ES-I3 (cell line): ENCODE measurements around the gene TMEM273.

Source experiments
- H3K36me3 ChIP-seq: 2 replicates; pipeline ENCODE4 v1.6.1; 2013; ENCODE audit warnings: mild to moderate bottlenecking, low read length, control low read depth, moderate library complexity; ENCODE audit not compliant: insufficient read depth
- H3K4me1 ChIP-seq: 2 replicates; pipeline ENCODE4 v1.6.1; 2013; ENCODE audit warnings: mild to moderate bottlenecking, control low read depth, low read length; ENCODE audit not compliant: insufficient read depth
- H3K9ac ChIP-seq: 2 replicates; pipeline ENCODE4 v1.6.1; 2013; ENCODE audit warnings: low read depth, mild to moderate bottlenecking, low read length, moderate library complexity
- H3K9me3 ChIP-seq: 2 replicates; pipeline ENCODE4 v1.6.1; 2013; ENCODE audit warnings: mild to moderate bottlenecking, low read length, moderate library complexity; ENCODE audit not compliant: control insufficient read depth, insufficient read depth

Gene TMEM273

DNA sequence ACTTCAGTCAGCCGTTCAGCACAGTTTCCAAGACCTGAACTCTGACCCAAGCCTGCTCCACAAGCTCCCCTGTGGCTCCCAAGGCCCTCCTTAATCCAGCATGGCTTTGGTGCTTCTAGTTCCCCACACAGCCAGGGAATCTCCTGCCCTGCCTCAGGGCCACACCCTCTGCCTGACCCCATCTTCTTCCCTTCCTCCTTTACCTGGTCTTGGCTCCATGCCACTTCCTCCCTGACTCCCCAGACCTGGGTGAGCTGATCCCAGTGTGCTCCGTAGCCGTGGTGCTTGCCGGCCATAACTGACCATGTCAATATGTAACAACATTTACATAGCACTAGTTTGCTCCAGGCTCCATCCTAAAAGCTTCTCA lies 20.0 kb downstream of the TMEM273 start:
- Histone ChIP-seq H3K4me1 (no peaks in the 10 kb centered on the region), H3K36me3 (no peaks in the 10 kb centered on the region), H3K9me3 (no peaks in the 10 kb centered on the region), H3K9ac (no peak overlapping the region)

DNA sequence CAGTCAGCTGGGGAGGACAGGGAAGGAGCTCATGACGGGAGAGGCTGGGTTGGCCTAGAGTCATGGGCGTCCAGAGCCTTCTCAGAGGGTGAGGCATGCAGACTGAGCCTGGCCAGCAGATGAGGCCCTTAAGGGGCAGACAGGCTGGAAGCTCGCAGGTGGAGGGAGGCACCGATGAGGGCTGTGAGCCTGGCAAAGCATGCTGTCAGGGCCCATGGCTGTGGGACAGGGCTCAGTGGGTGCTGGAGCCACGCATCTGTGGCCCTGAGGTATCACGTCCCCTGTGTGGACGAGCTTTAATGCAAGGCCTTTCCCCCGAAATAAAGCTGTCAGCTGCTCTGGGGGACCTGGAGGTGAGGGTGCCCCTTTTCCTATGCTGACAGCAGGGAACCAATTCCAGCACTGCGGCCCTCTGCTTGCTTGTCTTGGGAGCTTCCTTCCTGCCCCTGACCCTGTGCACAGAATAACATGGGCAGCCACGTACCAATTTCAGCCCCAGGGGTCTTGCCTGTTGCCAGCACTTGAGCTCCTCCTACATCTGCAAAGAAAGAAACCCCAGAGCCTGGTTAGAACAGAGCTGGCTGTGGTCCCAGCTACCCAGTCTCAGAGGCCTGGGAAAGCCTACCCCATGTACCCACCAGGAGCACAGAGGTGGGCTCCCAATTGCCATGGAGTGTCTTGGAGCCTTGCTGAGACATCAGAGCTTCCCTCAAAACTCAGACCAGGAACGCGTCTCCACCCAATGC lies 20.6 kb downstream of the TMEM273 start:
- H3K9ac ChIP-seq = no peak overlapping the region
- H3K4me1 ChIP-seq = no peaks in the 10 kb centered on the region

DNA sequence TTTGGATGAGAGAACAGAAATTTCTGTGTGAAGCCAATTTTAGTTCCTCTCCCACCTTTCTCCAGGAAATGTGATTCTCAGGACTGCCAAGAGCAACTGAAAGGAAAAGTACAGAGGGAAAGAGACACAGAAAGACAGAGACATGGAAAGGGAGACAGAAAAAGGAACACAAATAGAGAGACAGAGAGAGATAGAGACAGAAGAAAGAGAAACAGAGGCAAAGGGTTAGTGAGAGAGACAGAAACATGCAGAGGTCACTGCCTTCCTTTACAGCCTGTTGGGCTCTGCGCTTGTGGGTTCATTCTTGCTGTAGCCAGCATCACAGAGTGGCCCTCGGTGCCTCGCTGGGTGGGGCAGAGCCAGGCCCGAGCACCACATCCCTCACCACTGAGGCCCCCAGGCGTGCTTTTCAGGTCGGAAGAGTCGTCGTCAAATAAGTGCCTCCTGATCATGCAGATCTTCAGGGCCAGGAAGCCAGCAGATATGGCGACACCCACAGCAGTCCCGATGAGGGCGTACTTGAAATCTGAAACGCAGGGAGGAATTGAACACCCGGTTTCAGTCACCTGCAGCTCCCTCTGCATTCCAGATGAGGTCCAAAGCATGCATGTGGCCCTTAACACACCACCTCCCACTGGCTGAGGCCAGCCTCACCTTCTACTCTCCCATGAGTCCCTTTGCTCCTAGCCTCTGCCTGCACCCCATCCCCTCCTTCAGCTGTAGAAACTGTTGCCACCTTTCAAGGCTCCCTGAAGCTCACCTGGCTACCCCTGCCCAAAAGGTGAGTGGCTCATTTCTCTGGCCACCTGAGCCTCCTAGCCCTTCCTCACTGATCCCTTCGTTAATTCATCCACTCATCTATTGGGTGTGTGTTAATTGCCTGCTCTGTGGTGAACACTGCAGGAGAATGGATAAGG lies 21.4 kb downstream of the TMEM273 start:
- no peak overlapping the region for H3K9ac ChIP-seq
- H3K4me1 ChIP-seq = no peaks in the 10 kb centered on the region
- H3K9me3 ChIP-seq = no peaks in the 10 kb centered on the region
- H3K36me3 ChIP-seq = no peaks in the 10 kb centered on the region

More for the DNA sequence above, 20.6 kb downstream of the TMEM273 start:
- Histone ChIP-seq H3K36me3 (no peaks in the 10 kb centered on the region), H3K9me3 (no peaks in the 10 kb centered on the region)

DNA sequence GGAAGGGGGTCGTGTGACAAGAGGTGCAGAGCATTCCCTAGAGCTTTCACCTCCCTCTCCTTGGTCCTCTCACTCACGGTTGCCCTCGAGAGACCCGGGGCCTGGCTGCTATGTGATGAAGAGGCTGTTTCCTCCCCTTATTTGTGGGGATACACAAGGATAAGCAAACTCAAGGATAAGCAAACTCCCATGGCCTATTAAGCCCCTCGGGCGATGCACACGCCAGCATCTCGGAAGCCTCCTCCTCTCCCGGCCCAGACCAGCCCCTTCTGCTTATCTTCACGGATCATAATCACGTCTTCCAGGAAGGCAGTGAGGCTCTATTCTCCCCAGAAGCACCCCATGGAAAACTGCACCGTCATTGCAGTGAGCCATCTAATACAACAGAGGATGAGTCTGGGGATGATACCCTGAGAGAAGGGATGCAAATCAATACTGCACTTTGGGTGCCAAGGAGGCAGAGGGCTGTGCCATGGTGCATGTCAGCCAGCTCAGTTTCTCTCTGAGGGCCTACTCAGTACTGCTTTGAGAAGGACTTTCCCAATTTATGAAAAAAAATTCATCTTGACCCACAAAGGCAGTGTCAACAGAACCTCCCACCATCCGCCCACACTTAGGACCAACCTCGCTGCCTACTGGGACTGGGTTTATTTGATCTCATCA lies 22.2 kb downstream of the TMEM273 start:
- Histone ChIP-seq H3K4me1 (peaks cover 4% of the 10 kb centered on the region; the same call in 1 of the 2 replicates), H3K9ac (no peak overlapping the region), H3K36me3 (no peaks in the 10 kb centered on the region), H3K9me3 (no peaks in the 10 kb centered on the region)

DNA sequence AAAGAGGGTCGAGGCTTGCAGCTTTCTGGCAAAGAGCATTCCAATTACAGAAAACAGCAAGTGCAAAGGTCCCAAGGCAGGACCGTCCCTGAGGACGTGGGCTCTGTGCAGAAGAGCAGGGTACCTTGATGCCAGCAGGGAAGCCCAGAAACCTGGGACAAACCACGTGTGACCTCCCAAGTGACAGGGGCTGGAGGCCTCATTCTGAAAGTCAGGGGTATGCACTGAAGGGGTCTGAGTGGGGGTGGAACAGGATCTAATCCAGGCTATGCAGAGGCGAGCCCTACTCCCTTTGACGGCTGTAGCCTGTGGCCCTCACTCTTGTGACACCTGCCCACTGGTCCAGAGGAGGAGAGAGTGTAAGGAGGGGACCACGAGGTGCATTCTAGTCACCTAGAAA lies 22.9 kb downstream of the TMEM273 start:
- Histone ChIP-seq H3K9me3 (no peaks in the 10 kb centered on the region), H3K36me3 (no peaks in the 10 kb centered on the region), H3K4me1 (peaks cover 4% of the 10 kb centered on the region; the same call in 1 of the 2 replicates), H3K9ac (no peak overlapping the region)

DNA sequence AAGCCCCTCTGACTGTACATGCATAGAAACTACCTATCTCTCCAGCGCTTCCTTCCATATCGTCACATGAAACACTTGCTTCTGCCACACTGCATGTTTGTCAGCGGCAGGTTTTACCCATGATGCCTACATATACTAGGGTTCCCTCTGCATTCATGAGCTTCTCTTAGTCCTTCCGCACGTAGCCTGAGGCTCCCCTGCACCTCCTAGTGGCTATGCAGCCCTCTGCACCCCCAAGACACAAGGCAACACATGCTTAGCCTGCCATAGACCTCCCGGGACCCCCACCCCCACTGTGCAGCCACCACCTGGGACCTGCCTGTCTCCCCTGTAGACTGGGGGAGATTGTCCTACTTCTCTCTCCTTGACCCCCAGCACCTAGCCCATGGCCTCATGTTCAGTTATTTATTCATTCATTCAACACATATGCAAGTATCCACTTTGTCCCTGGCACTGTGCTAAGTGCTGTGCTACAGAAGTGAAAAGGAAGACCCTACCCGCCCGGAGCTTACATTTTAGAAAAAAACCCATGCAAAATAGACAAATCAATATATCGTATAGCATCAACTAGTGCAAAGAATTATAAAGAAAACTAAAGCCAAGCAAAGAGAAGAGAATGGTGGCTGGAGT lies 23.5 kb downstream of the TMEM273 start:
- no peaks in the 10 kb centered on the region for H3K9me3 ChIP-seq
- H3K9ac ChIP-seq = no peak overlapping the region
- peaks cover 4% of the 10 kb centered on the region; the same call in 1 of the 2 replicates for H3K4me1 ChIP-seq
- no peaks in the 10 kb centered on the region for H3K36me3 ChIP-seq

DNA sequence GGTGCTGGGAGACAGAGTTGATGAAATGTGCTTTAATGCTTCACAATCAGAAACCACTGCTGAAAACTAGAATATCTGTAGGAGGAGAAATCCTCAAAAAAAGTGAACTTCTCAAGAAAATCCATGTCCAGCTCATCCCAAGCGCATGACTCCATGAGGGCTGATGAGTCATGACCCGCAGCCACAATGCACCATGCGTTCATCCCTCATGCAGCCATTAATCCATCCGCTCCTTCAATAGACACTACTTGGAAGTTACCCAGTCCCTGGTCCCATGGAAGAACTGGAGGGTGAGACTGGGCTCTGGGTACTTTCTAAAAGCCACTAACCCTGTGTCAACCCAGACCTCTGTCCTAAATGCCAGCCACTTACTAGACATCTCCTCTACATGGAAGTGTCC lies 24.4 kb downstream of the TMEM273 start:
- Histone ChIP-seq H3K36me3 (no peaks in the 10 kb centered on the region), H3K9me3 (no peaks in the 10 kb centered on the region), H3K9ac (no peak overlapping the region), H3K4me1 (peaks cover 4% of the 10 kb centered on the region; the same call in 1 of the 2 replicates)

DNA sequence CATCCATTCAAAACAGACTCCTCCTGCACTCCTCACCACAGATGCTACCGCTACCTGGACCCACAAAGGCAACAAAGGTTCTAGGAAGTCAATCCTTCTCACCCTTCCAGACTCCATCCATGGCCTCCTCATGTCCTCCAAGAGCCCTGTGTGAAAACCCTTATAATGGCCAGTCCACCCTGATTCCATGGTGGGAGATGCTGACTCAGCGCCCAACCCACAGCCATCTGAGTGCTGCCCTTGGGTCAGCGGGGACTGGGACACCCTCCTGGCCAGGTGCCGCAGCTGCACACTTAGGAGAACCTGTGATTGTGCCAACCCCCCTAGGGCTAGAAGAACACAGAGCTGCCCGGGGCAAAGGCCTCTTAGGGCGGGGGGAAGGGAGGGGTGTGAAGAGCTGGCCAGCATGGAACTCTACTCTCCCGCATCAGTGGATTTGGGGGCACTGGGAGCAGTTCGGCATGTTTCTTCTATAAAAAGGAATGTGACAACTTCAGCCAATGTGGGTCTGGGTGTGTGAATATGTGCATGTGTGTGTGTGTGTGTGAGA lies 25.4 kb downstream of the TMEM273 start:
- H3K9me3 ChIP-seq = no peaks in the 10 kb centered on the region
- H3K4me1 ChIP-seq = peaks cover 4% of the 10 kb centered on the region; the same call in 1 of the 2 replicates
- no peak overlapping the region for H3K9ac ChIP-seq
- no peaks in the 10 kb centered on the region for H3K36me3 ChIP-seq

DNA sequence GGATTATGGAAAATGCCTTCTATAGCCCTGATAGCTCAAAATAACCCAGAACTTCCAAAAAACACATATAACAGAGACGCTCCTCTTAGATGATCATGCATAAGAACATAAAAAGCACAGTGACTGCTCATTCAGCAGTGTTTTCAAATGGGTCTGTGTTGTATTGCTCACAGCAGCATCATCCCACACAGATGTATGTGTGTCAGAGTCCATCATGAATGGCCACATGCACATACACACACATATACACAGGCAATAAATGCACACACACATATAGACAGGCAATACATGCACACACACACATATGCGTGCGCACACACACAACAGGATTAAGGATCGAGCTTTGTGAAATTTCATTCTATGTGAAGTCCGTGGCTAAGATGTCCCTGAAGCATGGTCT lies 26.1 kb downstream of the TMEM273 start:
- peaks cover 4% of the 10 kb centered on the region; the same call in 1 of the 2 replicates for H3K4me1 ChIP-seq
- H3K36me3 ChIP-seq = no peaks in the 10 kb centered on the region
- H3K9ac ChIP-seq = no peak overlapping the region
- no peaks in the 10 kb centered on the region for H3K9me3 ChIP-seq

DNA sequence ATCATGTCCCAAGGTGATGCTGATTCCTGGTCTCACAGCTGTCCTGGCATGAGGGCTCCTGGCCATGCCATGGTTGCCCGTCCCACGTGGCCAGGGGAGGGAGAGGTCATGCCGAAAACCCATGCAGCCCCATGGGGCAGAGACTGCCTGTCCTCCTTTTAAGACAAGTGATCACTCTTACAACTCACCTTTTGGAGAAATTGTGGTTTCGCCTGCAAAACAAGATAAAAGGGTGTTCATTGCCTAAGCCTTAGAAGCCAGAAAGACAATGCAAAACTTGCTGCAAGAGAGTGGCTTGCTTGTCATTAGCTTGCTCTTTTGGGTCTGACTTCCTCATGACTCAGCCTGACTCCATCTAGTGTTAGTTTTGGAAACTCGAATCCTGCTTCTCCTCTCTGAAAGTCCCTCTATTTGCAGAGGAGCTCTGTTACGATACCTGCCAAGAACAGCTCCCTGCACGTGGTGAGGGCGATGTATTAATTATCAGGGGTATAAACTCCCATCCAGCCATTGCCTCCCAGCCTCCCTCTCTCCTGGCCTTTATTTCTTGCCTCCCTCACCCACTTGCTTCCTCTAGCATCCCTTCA lies 26.7 kb downstream of the TMEM273 start:
- Histone ChIP-seq H3K9ac (no peak overlapping the region), H3K4me1 (peaks cover 4% of the 10 kb centered on the region; the same call in 1 of the 2 replicates), H3K36me3 (no peaks in the 10 kb centered on the region), H3K9me3 (no peaks in the 10 kb centered on the region)

DNA sequence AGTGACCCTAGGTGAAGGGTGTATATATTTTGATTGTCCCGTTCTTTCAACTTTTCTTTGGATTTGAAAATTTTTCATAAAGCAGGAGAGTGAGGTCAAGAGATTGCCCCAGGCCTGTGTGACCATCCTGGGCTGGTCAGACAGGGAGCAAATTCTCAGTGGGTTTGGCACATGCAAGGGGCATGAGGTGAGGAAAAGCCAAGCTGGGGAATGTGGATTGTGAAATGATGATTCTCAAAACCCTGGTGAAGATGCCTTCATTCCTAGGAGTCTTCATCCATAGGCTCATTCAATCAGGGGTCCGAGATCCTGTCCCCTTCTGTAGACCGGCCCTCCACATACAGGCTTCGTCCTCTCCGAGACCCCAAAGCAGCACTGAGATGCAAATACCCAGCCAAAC lies 27.4 kb downstream of the TMEM273 start:
- H3K36me3 ChIP-seq = no peaks in the 10 kb centered on the region
- no peak overlapping the region for H3K9ac ChIP-seq
- H3K9me3 ChIP-seq = no peaks in the 10 kb centered on the region
- H3K4me1 ChIP-seq = peaks cover 4% of the 10 kb centered on the region; the same call in 1 of the 2 replicates

DNA sequence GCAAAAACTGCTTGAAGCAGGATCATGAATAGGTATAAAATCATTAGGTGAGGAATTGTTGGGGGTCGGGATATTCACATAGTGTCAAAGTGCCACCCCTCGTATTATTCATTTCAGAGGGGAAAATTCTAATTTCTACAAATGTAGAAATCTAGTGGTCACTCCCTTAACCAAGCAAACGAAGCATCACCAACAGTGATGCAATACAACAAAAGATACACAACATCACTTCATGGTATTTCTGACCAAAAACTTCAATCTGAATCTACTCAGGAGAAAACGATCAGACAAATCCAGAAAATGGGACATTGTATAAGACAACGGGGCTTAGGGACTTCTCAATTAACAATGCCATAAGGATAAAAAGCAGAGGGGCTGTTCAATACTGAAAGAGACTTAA lies 28.1 kb downstream of the TMEM273 start:
- H3K36me3 ChIP-seq = no peaks in the 10 kb centered on the region
- H3K9ac ChIP-seq = no peak overlapping the region
- no peaks in the 10 kb centered on the region for H3K9me3 ChIP-seq
- H3K4me1 ChIP-seq = peaks cover 4% of the 10 kb centered on the region; the same call in 1 of the 2 replicates

DNA sequence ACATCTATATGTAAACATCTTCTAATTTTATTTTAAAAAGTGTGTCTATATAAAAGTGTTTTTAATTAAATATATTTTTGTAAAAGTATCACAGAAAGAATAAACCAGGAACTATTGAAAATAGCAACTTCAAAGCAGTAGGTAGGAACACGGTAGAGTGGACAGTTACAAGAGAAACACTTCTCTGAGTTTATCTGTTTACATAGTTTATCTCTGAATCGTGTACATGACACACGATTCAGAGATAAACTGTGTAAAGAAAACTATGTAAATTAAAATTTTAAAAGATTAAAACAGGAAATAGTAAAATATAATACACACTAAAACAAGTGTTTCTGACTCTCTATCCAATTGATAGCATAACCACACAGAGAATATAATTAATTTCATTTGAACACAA lies 29.3 kb downstream of the TMEM273 start:
- no peaks in the 10 kb centered on the region for H3K36me3 ChIP-seq

More for the DNA sequence above, 29.3 kb downstream of the TMEM273 start:
- Histone ChIP-seq H3K9ac (no peak overlapping the region), H3K9me3 (no peaks in the 10 kb centered on the region), H3K4me1 (peaks cover 4% of the 10 kb centered on the region; the same call in 1 of the 2 replicates)
